Measurements from ENCODE around the gene HDAC1. TPM values are rescaled to one million over a fixed set of nuclear protein-coding genes. Genes with fewer than 3 reads are reported as not detected.
A peak's percentile ranks its signal among the peaks of the same experiment; 100 is the strongest.

HDAC1 gene
- total and polyA plus RNA-seq, 2 of the 4 experiments (the other 2 are of a cell fraction): 95.5 to 139 TPM

DNA sequence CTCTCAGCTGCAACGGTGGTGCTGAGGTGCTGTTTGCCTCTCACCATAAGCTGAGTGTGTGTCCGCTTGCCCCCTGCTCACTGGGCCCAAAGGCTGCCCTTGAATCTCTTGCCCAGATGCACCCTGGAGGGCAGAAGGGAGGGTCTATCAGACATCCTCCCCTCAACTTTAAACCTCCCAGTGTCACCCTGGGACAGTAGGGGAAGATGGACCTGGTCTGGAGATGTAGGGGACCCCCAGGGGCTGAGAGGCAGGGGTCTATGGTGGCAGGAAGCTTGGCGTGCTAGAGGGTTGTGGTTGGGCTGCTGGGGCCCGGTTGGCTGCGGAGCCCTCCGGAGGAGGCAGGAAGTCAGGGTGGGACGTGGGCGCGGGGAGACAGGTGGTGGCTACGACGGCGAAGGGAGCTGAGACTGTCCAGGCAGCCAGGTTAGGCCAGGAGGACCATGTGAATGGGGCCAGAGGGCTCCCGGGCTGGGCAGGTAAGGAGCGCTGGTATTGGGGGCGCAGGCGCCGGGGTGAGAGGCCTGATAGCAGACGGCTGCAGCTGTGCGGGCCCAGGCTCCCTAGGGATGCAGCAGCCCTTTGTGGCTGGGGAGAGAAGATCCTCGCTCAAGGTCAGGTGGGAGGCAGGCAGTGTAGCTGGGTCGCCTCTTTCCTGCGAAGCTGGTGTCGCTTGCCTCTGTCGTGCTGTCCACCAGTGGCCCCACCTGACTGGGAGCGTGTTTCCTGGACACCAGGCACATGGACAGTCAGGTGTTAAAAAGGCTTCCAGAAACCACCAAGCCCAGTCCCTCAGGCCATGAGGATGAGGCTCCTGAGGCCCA is 40.8 kb upstream of the HDAC1 start, which contains the start of gene LCK:
TSS of gene LCK (plus strand) at position 373 of the 824 bp plus-strand sequence. CDS start 23,065 bp downstream, outside the sequence.
- Histone ChIP-seq H3K9me3 (ENCODE audit: control insufficient read depth, insufficient read depth, low read length) (no peaks in the 10 kb centered on the region), H2BK5ac (ENCODE audit: low read depth, low read length, poor library complexity, severe bottlenecking) (no peak within 1 kb of the TSS), H3K14ac (replicated peaks; ENCODE audit: low read depth, low read length) (no peak within 1 kb of the TSS), H3K79me1 (ENCODE audit: low read depth in 1 of 2, low read length in 2 of 2) (0 out of 4 replicates have a peak, but pooled peaks cover 0 to 3% of the 10 kb centered on the region in 2 experiments), H3K9me1 (ENCODE audit: insufficient read depth, low read length) (peaks cover 8% of the 10 kb centered on the region), H3K27ac (ENCODE audit: insufficient read depth, low read length) (no peak within 1 kb of the TSS), H4K8ac (ENCODE audit: low read depth in 2 of 2, low read length in 2 of 2) (no peak within 1 kb of the TSS), H3K23ac (ENCODE audit: low read depth, low read length) (no peak within 1 kb of the TSS), H3K18ac (ENCODE audit: low read depth, low read length) (no peak within 1 kb of the TSS), H3K9ac (ENCODE audit: low read depth, low read length) (no peak within 1 kb of the TSS), H3K4me2 (ENCODE audit: low read depth, low read length) (no peak within 1 kb of the TSS), H2AFZ (replicated peaks; ENCODE audit: low read length, poor library complexity) (peak within 1 kb of the TSS; percentile 41), H2AK9ac (replicated peaks; ENCODE audit: low read depth, low read length, poor library complexity) (peak within 1 kb of the TSS; percentile 84), H2BK20ac (ENCODE audit: low read depth, low read length) (peak within 1 kb of the TSS; percentile 43; the same call in 1 of the 2 replicates), H2BK15ac (ENCODE audit: low read depth, low read length) (no peak within 1 kb of the TSS), H2AK5ac (ENCODE audit: low read depth, low read length) (peak within 1 kb of the TSS; percentile 73), H4K91ac (ENCODE audit: insufficient read depth, low read depth, low read length) (no peak within 1 kb of the TSS), H3K36me3 (ENCODE audit: control insufficient read depth, insufficient read depth, low read length) (no peaks in the 10 kb centered on the region), H4K20me1 (ENCODE audit: insufficient read depth, low read length) (no peaks in the 10 kb centered on the region), H3K27me3 (ENCODE audit: control insufficient read depth, insufficient read depth, low read length) (peaks cover 2% of the 10 kb centered on the region; the same call in 1 of the 2 replicates), H3K56ac (ENCODE audit: extremely low read depth, insufficient read depth, low read length) (no peak within 1 kb of the TSS), H2BK120ac (ENCODE audit: low read depth, low read length) (no peak within 1 kb of the TSS), H3K4ac (ENCODE audit: low read depth, low read length) (no peak within 1 kb of the TSS), H4K5ac (ENCODE audit: low read depth, low read length) (no peak within 1 kb of the TSS), H3K4me1 (ENCODE audit: control insufficient read depth, insufficient read depth, low read length) (peaks cover 16% of the 10 kb centered on the region), H3K4me3 (ENCODE audit: insufficient read depth, low read depth, low read length) (no peak within 1 kb of the TSS)
- DNase-seq: no peak
- WGBS, 2 experiments (ENCODE audit: extremely low coverage in 2 of 2, insufficient read length in 1 of 2): 84% methylated on average over 16 of the region's 25 CpGs; no CpG with 5 or more reads in 1 of the 2 experiments
- in situ Hi-C loops (cut with MboI; ENCODE audit: low sequenced_read_pairs): no loop called here
- CTCF ChIA-PET: no interaction called here
- BruUV-seq (replicated peaks): no TSS peak
- TF ChIP-seq BHLHE40 (IDR thresholded peaks at IDR 0.05; ENCODE audit: low read depth, low read length) (no peak), RCOR1 (IDR thresholded peaks at IDR 0.05; ENCODE audit: insufficient replicate concordance, low read length) (no peak), RAD21 (IDR thresholded peaks at IDR 0.05; ENCODE audit: low read length) (no peak), MAZ (IDR thresholded peaks at IDR 0.05; ENCODE audit: borderline replicate concordance, low read depth, low read length) (no peak), MXI1 (IDR thresholded peaks at IDR 0.05; ENCODE audit: borderline replicate concordance, low read depth, low read length) (no peak)
- no peak for ATAC-seq (ENCODE audit: low read depth)
- intact Hi-C loops (cut with micrococcal nuclease): no loop called here
- POLR2A ChIA-PET (ENCODE audit: unreplicated experiment): interaction anchor here (0.7 kb wide), 1 partner anchor 12 kb away, joined by 12 read pairs; no protein-coding TSS in a partner anchor
- dilution Hi-C loops (cut with HindIII; ENCODE audit: low sequenced_read_pairs, unreplicated experiment): no loop called here

Measured in IMR-90 (cell line).